ENCODE measurements around the gene ARPC1B. TPM values are rescaled to one million over a fixed set of nuclear protein-coding genes. Genes with fewer than 3 reads are reported as not detected.
"Not testable (repeated sequence)": the region's sequence is repeated elsewhere in the genome, so short reads cannot be mapped to it uniquely, and the experiment has no call there.

The ARPC1B gene
- total and polyA plus RNA-seq, 9 of the 15 experiments (the other 6 are each of a cell fraction or from before 2014, with no cell fraction given), result 6.7 to 357 (median 211) TPM

- CTCF ChIA-PET (ENCODE audit: low intra/inter-chr PET ratio), result interaction anchor here (1.7 to 2.3 kb wide), 2 partner anchors 23 to 113 kb away, joined by 4 to 18 read pairs; no protein-coding TSS in a partner anchor
- in situ Hi-C loops (cut with MboI); H3K9ac ChIP-seq (ENCODE audit: insufficient read depth in 1 of 2, low read depth in 2 of 2, low read length in 2 of 2); BruUV-seq (replicated peaks); H3K4me2 ChIP-seq (ENCODE audit: insufficient read depth, low read length); H3K9me3 ChIP-seq (replicated peaks; ENCODE audit: control insufficient read depth, insufficient read depth, low read depth, low read length); H3K4me3 ChIP-seq; H2AFZ ChIP-seq (ENCODE audit: low read depth, low read length); FAIRE-seq; DNase-seq (ENCODE audit: extremely low read depth in 1 of 4, low spot score in 3 of 4); H3K9me1 ChIP-seq (ENCODE audit: control insufficient read depth, insufficient read depth, low read length); H3K27me3 ChIP-seq (ENCODE audit: control insufficient read depth in 2 of 2, insufficient read depth in 2 of 2, low read length in 2 of 2); H3K27ac ChIP-seq (ENCODE audit: extremely low read depth, low read depth, low read length); ATAC-seq; TF ChIP-seq CREB1 (IDR thresholded peaks at IDR 0.05): not testable (repeated sequence)
- Histone ChIP-seq H3K4me1 (replicated peaks in 1 of 2; ENCODE audit: control insufficient read depth in 2 of 2, insufficient read depth in 2 of 2, low read length in 2 of 2) (peaks cover 0 to 26% of the 10 kb centered on the region in 2 experiments; a peak in 2 of 5 replicates), H3K36me3 (ENCODE audit: control insufficient read depth, insufficient read depth, low read length) (peaks cover 81% of the 10 kb centered on the region; the same call in 2 of the 3 replicates), H4K20me1 (replicated peaks; ENCODE audit: control insufficient read depth, insufficient read depth, low read length) (peaks cover 19% of the 10 kb centered on the region), H3K79me2 (ENCODE audit: control insufficient read depth, insufficient read depth, low read length) (peaks cover 25% of the 10 kb centered on the region)
- POLR2A ChIA-PET, result interaction anchor here (0.7 to 2.5 kb wide), 8 partner anchors 8 to 675 kb away, joined by 3 to 13 read pairs (median 3); no protein-coding TSS in a partner anchor
- WGBS (ENCODE audit: insufficient coverage, low coverage, missing lambda C conversion rate), result 92% methylated on average over 14 of the region's 14 CpGs
- intact Hi-C loops (cut with micrococcal nuclease), result loop anchor here (1.0 to 5.0 kb wide), 4 partner anchors 22 to 245 kb away; partner anchors contain the start of genes ARPC1A and SMURF1
- TF ChIP-seq ARNT (IDR thresholded peaks at IDR 0.05), result peak in 1 of 2 experiments; percentile 10; a peak in 1 of 4 replicates
- TF ChIP-seq CREB1 (CRISPR knock-in tag; IDR thresholded peaks at IDR 0.05), result 0 out of 2 replicates have a peak, but pooled peaks have one; percentile 11
- peak; percentile 86 for TF ChIP-seq CEBPB (tag; IDR thresholded peaks at IDR 0.05)
These were observed 12.7 kb downstream of the ARPC1B start for GRCh38 chr7:99387239-99387635.

- H3K9me1 ChIP-seq (ENCODE audit: control insufficient read depth, insufficient read depth, low read length), result peaks cover 6% of the 10 kb centered on the region
- peaks cover 19% of the 10 kb centered on the region for H4K20me1 ChIP-seq (replicated peaks; ENCODE audit: control insufficient read depth, insufficient read depth, low read length)
- H3K27ac ChIP-seq (ENCODE audit: extremely low read depth, low read depth, low read length), result no peak overlapping the region
- no peak overlapping the region for H2AFZ ChIP-seq (ENCODE audit: low read depth, low read length)
- DNase-seq (ENCODE audit: extremely low read depth in 1 of 4, low spot score in 3 of 4) (no peak), ATAC-seq (no peak), FAIRE-seq (no peak)
- peaks cover 22% of the 10 kb centered on the region for H3K79me2 ChIP-seq (ENCODE audit: control insufficient read depth, insufficient read depth, low read length)
- TF ChIP-seq RBM22 (IDR thresholded peaks at IDR 0.05; ENCODE audit: low read depth, low read length, poor library complexity, severe bottlenecking), result peak; percentile 42
- no peak for TF ChIP-seq MAFK (IDR thresholded peaks at IDR 0.05; ENCODE audit: low read length)
- TF ChIP-seq RBFOX2 (IDR thresholded peaks at IDR 0.05; ENCODE audit: low read depth, low read length), result 0 out of 2 replicates have a peak, but pooled peaks have one; percentile 36
- peak; percentile 64 for TF ChIP-seq POLR2G (IDR thresholded peaks at IDR 0.05; ENCODE audit: low read depth, low read length)
- TF ChIP-seq SUPT5H (IDR thresholded peaks at IDR 0.05), result 0 out of 2 replicates have a peak, but pooled peaks have one; percentile 16
- in situ Hi-C loops (cut with MboI), result no loop called here
- no TSS peak for BruUV-seq (replicated peaks)
- intact Hi-C loops (cut with micrococcal nuclease), result loop anchor here (1.0 to 5.0 kb wide), 4 partner anchors 23 to 246 kb away; partner anchors contain the start of genes ARPC1A and SMURF1
- peaks cover 88% of the 10 kb centered on the region; the same call in 2 of the 3 replicates for H3K36me3 ChIP-seq (ENCODE audit: control insufficient read depth, insufficient read depth, low read length)
- WGBS (ENCODE audit: insufficient coverage, low coverage, missing lambda C conversion rate), result 97% methylated on average over 20 of the region's 20 CpGs
- CTCF ChIA-PET (ENCODE audit: low intra/inter-chr PET ratio), result interaction anchor here (2.3 kb wide), 1 partner anchor 24 kb away, joined by 18 read pairs; no protein-coding TSS in a partner anchor
- no peak overlapping the region for H3K9ac ChIP-seq (ENCODE audit: insufficient read depth in 1 of 2, low read depth in 2 of 2, low read length in 2 of 2)
- peaks cover 0 to 33% of the 10 kb centered on the region in 2 experiments; a peak in 2 of 5 replicates for H3K4me1 ChIP-seq (replicated peaks in 1 of 2; ENCODE audit: control insufficient read depth in 2 of 2, insufficient read depth in 2 of 2, low read length in 2 of 2)
- no peak overlapping the region for H3K4me2 ChIP-seq (ENCODE audit: insufficient read depth, low read length)
- POLR2A ChIA-PET, result interaction anchor here (0.8 to 2.5 kb wide), 4 partner anchors 8 to 107 kb away, joined by 3 to 13 read pairs (median 6); no protein-coding TSS in a partner anchor
- no peaks in the 10 kb centered on the region for H3K27me3 ChIP-seq (ENCODE audit: control insufficient read depth in 2 of 2, insufficient read depth in 2 of 2, low read length in 2 of 2)
- H3K9me3 ChIP-seq (replicated peaks; ENCODE audit: control insufficient read depth, insufficient read depth, low read depth, low read length), result no peaks in the 10 kb centered on the region
- H3K4me3 ChIP-seq, result no peak overlapping the region
These were observed 13.4 kb downstream of the ARPC1B start for GRCh38 chr7:99387912-99388311.

All from K562 (cell line).